HepG2 (cell line): ENCODE data around the gene SLC25A11. TPM values are rescaled to one million over a fixed set of nuclear protein-coding genes. Genes with fewer than 3 reads are reported as not detected.

ENCODE experiments used
- ATF1 ChIP-seq: IDR thresholded peaks from 2 replicates; pipeline ENCODE4 v1.6.1; 2016; ENCODE audit warnings: mild to moderate bottlenecking, control low read depth
- CCDC6 ChIP-seq: sonication (generic); formaldehyde crosslinking; IDR thresholded peaks from 2 replicates; pipeline ENCODE4 v1.8.1; 2022; ENCODE audit warnings: mild to moderate bottlenecking, missing genetic modification reagents, moderate library complexity
- KLF6 ChIP-seq: IDR thresholded peaks from 2 replicates; pipeline ENCODE4 v1.8.0; 2016; ENCODE audit warnings: missing biosample characterization, missing genetic modification reagents
- PCBP1 ChIP-seq: fragments of 200-400 bp; formaldehyde crosslinking; IDR thresholded peaks from 2 replicates; pipeline ENCODE4 v1.6.1; 2017; ENCODE audit warnings: mild to moderate bottlenecking, low read depth, low read length, borderline replicate concordance
- SNAPC2 ChIP-seq: sonication (generic); formaldehyde crosslinking; IDR thresholded peaks from 2 replicates; pipeline ENCODE4 v1.8.1; 2022; ENCODE audit warnings: mild to moderate bottlenecking, missing genetic modification reagents
- TAF1 ChIP-seq: sonication (generic); formaldehyde crosslinking; IDR thresholded peaks from 2 replicates; pipeline ENCODE4 v1.4.0; 2020; ENCODE audit warnings: missing genetic modification reagents
- TBX2 ChIP-seq: sonication (generic); formaldehyde crosslinking; IDR thresholded peaks from 2 replicates; pipeline ENCODE4 v1.5.0; 2020; ENCODE audit warnings: missing genetic modification reagents, mild to moderate bottlenecking, borderline replicate concordance
- ZBTB40 ChIP-seq, 2 experiments: fragments of 450-650 bp in 1 of 2; sonication (generic) in 1 of 2; formaldehyde crosslinking in 1 of 2; IDR thresholded peaks; 2 replicates each; pipeline versions ENCODE4 v1.6.1 to v1.8.0; 2016 to 2022; ENCODE audit warnings: antibody characterized with exemption in 1 of 2, mild to moderate bottlenecking in 1 of 2, missing genetic modification reagents in 1 of 2
- ZBTB44 ChIP-seq: sonication (generic); formaldehyde crosslinking; IDR thresholded peaks from 2 replicates; pipeline ENCODE4 v1.4.0; 2020; ENCODE audit warnings: missing genetic modification reagents
- ZNF142 ChIP-seq: sonication (generic); formaldehyde crosslinking; IDR thresholded peaks from 2 replicates; pipeline ENCODE4 v1.4.0; 2020; ENCODE audit warnings: missing genetic modification reagents
- ZSCAN20 ChIP-seq: sonication (generic); formaldehyde crosslinking; IDR thresholded peaks from 2 replicates; pipeline ENCODE4 v1.4.0; 2020; ENCODE audit warnings: missing genetic modification reagents, mild to moderate bottlenecking, borderline replicate concordance
- polyA plus RNA-seq, 8 experiments: library from polyadenylated mRNA; depleted of rRNA in 3 of 8; stranded (reverse) in 7 of 8; unstranded in 1 of 8; fragments of >200 nt; fragmentation: Illumina TruSeq in 4 of 8; extraction: Trizol in 4 of 8; gene quantifications; 2 replicates each; pipeline versions ENCODE4 v1.2.1 to v1.2.3, GENCODE V29; 2011 to 2016; ENCODE audit warnings: low read depth in 4 of 8, missing spikeins in 1 of 8, mixed read lengths in 1 of 8; ENCODE audit not compliant: insufficient read depth in 1 of 8
- total RNA-seq, 5 experiments: library from RNA; depleted of rRNA; stranded (reverse); fragments of >200 nt; fragmentation: Illumina TruSeq; extraction: Trizol; gene quantifications; 2 replicates each; pipeline ENCODE4 v1.2.3, GENCODE V29; 2016; ENCODE audit warnings: low read depth in 1 of 5

Gene SLC25A11
- total and polyA plus RNA-seq, 2 of the 13 experiments (the other 11 are each of a cell fraction or from before 2014, with no cell fraction given): 35.4 to 47.2 TPM

GRCh38 chr17:4986951-4987766, 47.3 kb upstream of the SLC25A11 start, which contains the start of gene CAMTA2 (continued):
- TF ChIP-seq ZBTB40 (IDR thresholded peaks at IDR 0.05): no peak
- TF ChIP-seq ZBTB40 (CRISPR knock-in tag; IDR thresholded peaks at IDR 0.05): peak; percentile 68; the same call in 1 of the 2 replicates
- peak; percentile 80 for TF ChIP-seq TBX2 (CRISPR knock-in tag)
- TF ChIP-seq KLF6 (CRISPR knock-in tag): peak; percentile 53; the same call in 1 of the 2 replicates
- no peak for TF ChIP-seq SNAPC2 (CRISPR knock-in tag)
- TF ChIP-seq ZSCAN20 (CRISPR knock-in tag): peak; percentile 38; the same call in 1 of the 2 replicates
- no peak for TF ChIP-seq ZBTB44 (CRISPR knock-in tag)
- no peak for TF ChIP-seq CCDC6 (CRISPR knock-in tag)
- TF ChIP-seq ATF1 (CRISPR knock-in tag): no peak
- TF ChIP-seq ZNF142 (CRISPR knock-in tag): peak; percentile 83
- TF ChIP-seq TAF1 (CRISPR knock-in tag): peak; percentile 73
- TF ChIP-seq PCBP1: no peak
